Heart right ventricle (tissue), 16 donors: Measurements from ENCODE around the gene PXN. TPM values are rescaled to one million over a fixed set of nuclear protein-coding genes. Genes with fewer than 3 reads are reported as not detected.
A peak's percentile ranks its signal among the peaks of the same experiment; 100 is the strongest.
"Not testable (repeated sequence)": the region's sequence is repeated elsewhere in the genome, so short reads cannot be mapped to it uniquely, and the experiment has no call there.

ENCODE experiments used
- ATAC-seq, 8 donors: fragments of 200-7000 bp; cut with Tn5 transposase; one replicate each; pipeline ENCODE4 v1.9.1; 2020; ENCODE audit warnings: mild to moderate bottlenecking in 8 of 8, moderate library complexity in 8 of 8, moderate number of reproducible peaks in 1 of 8
- DNase-seq, 2 donors: peaks; one replicate each; pipeline ENCODE4 v3.0.0-alpha.2; 2020
- H3K27ac ChIP-seq, 10 donors: fragments of 200-600 bp; sonication (generic) in 2 of 10; one replicate each; pipeline versions ENCODE4 v1.5.0 to v1.8.0; 2020 to 2022; ENCODE audit warnings: mild to moderate bottlenecking in 3 of 10
- H3K27me3 ChIP-seq, 7 donors: fragments of 200-600 bp; one replicate each; pipeline ENCODE4 v1.8.0; 2021 to 2022; ENCODE audit warnings: mild to moderate bottlenecking in 2 of 7
- H3K36me3 ChIP-seq, 9 donors: fragments of 200-600 bp; sonication (generic) in 1 of 9; one replicate each; pipeline versions ENCODE4 v1.5.0 to v1.8.0; 2020 to 2022; ENCODE audit warnings: mild to moderate bottlenecking in 2 of 9
- H3K4me1 ChIP-seq, 9 donors: fragments of 200-600 bp; sonication (generic) in 1 of 9; one replicate each; pipeline versions ENCODE4 v1.5.0 to v1.8.0; 2020 to 2022; ENCODE audit warnings: mild to moderate bottlenecking in 4 of 9
- H3K4me3 ChIP-seq, 10 donors: fragments of 200-600 bp; sonication (generic) in 2 of 10; one replicate each; pipeline versions ENCODE4 v1.5.0 to v1.8.0; 2020 to 2022; ENCODE audit warnings: mild to moderate bottlenecking in 7 of 10, moderate library complexity in 2 of 10
- H3K9me3 ChIP-seq, 11 donors: fragments of 200-600 bp in 10 of 11; sonication (generic) in 2 of 11; one replicate each; pipeline versions ENCODE4 v1.5.0 to v1.8.0; 2013 to 2022; ENCODE audit warnings: mild to moderate bottlenecking in 2 of 11, control low read depth in 1 of 11, moderate library complexity in 1 of 11
- CTCF ChIP-seq, 9 donors: fragments of 200-600 bp; sonication (generic) in 2 of 9; IDR thresholded peaks; one replicate each; pipeline versions ENCODE4 v1.5.0 to v1.8.0; 2021 to 2022; ENCODE audit warnings: antibody characterized with exemption in 9 of 9, mild to moderate bottlenecking in 5 of 9, moderate library complexity in 1 of 9
- WGBS, 2 donors: extraction: QIAGEN DNeasy Blood & Tissue Kit; methylation state at CpG; one replicate each; pipeline ENCODE4 v1.1.7; 2013; ENCODE audit warnings: inconsistent platforms in 1 of 2; 5-methylcytosine and 5-hydroxymethylcytosine counted together
- intact Hi-C, 10 donors: fragments of 100-400 bp; cut with DNase I; formaldehyde crosslinking; loops; one replicate each; pipeline versions ENCODE4 v1.11.1 to v1.14.2; 2022
- polyA plus RNA-seq, 2 donors: library from polyadenylated mRNA; stranded (reverse); fragments of 200-250 nt; gene quantifications; one replicate each; pipeline ENCODE4 v1.2.3, GENCODE V29; 2013
- total RNA-seq, 10 donors: library from RNA; stranded (reverse); fragmentation: NEBNext Ultra II Directional in 3 of 10; extraction: Animal tissue kit (Norgen Biotek cat#: 25700) in 3 of 10; gene quantifications; one replicate each; pipeline versions ENCODE4 v1.2.1 to v1.2.4, GENCODE V29; 2021 to 2023
- donor health status: Arrhythmogenic right ventricular cardiomyopathy.
- donor health status: ischemic (EF 13 %, LVEDD 7.1; RV severe dilation, severe dysfunction).
- donor health status: healthy with polysubstance abuse.
- donor health status: DM: no; HTN: yes; CAD: no.
- donor health status: DM: no; HTN: no; CAD: no.
- donor health status: ischemic (EF 25% LVEDD 6.9; RV normal size, moderate dysfunction).
- donor health status: ischemic (EF 25% LVEDD 5.7; RV mildly dilated, moderate dysfunction).
- donor health status: healthy.
- donor health status: DM: yes; HTN: yes; CAD: no.
- donor health status: Ischemic cardiomyopathy.
- donor health status: ischemic (EF 35%, LVEDD 5.7; RV mildly dilated, moderate dysfunction).
- donor health status: nonischemic (EF 11% LVEDD 7.7; RV severe dilation, severe dysfunction).
- donor health status: DM: yes; HTN: yes; CAD: no.
- donor health status: PGD.
- donor health status: ischemic (EF 29% LVEDD 5.4; RV normal size, mild dysfunction).
- donor health status: nonischemic (EF 23%, LVEDD 6.1; RV moderate dilation, normal function).

Gene PXN
- total and polyA plus RNA-seq, 12 donors = 41.2 to 123 (median 63.3) TPM

- WGBS, 2 donors = 14% methylated on average over 9 of the region's 9 CpGs
These were observed 8.3 kb downstream of the PXN start for GRCh38 chr12:120257041-120257821.

GRCh38 chr12:120254809-120255208 lies 10.7 kb downstream of the PXN start:
- intact Hi-C loops = no loop called here
- DNase-seq (peak in 1 of 2 donors; percentile 59), ATAC-seq (peak in 5 of 8 donors; percentile 17 to 60 (median 45))
- peaks cover 51 to 100% (median 98%) of the 10 kb centered on the region in 9 donors for H3K4me1 ChIP-seq
- peak overlapping the region; percentile 75 to 92 (median 86) for H3K27ac ChIP-seq
- H3K27me3 ChIP-seq = no peaks in the 10 kb centered on the region
- peaks cover 0 to 29% (median 0%) of the 10 kb centered on the region in 9 donors for H3K36me3 ChIP-seq
- H3K9me3 ChIP-seq = no peaks in the 10 kb centered on the region
- WGBS, 2 donors = 71 to 81% methylated on average over 7 of the region's 7 CpGs
- no peak overlapping the region for H3K4me3 ChIP-seq
- TF ChIP-seq CTCF (IDR thresholded peaks at IDR 0.05) = peak in 7 of 9 donors; percentile 9 to 56 (median 40)

More at GRCh38 chr12:120257041-120257821, 8.3 kb downstream of the PXN start:
- no peaks in the 10 kb centered on the region for H3K9me3 ChIP-seq
- intact Hi-C loops = no loop called here
- peaks cover 0 to 29% (median 0%) of the 10 kb centered on the region in 9 donors for H3K36me3 ChIP-seq
- H3K4me3 ChIP-seq = peak overlapping the region in 2 of 10 donors; percentile 22 to 25
- peak; percentile 72 to 78 for DNase-seq
- H3K4me1 ChIP-seq = peaks cover 50 to 100% (median 98%) of the 10 kb centered on the region in 9 donors
- H3K27ac ChIP-seq = peak overlapping the region; percentile 76 to 92 (median 86)
- ATAC-seq = peak; percentile 78 to 86 (median 80)
- no peaks in the 10 kb centered on the region for H3K27me3 ChIP-seq
- peak in 3 of 9 donors; percentile 6 to 16 (median 8) for TF ChIP-seq CTCF (IDR thresholded peaks at IDR 0.05)

- H3K4me1 ChIP-seq = peaks cover 43 to 100% (median 98%) of the 10 kb centered on the region in 9 donors
- H3K4me3 ChIP-seq = peak overlapping the region in 1 of 10 donors; percentile 14
- H3K27me3 ChIP-seq, intact Hi-C loops, H3K9me3 ChIP-seq, DNase-seq: not testable (repeated sequence)
- H3K36me3 ChIP-seq = peaks cover 0 to 29% (median 0%) of the 10 kb centered on the region in 9 donors
- ATAC-seq = peak in 3 of 8 donors; percentile 3 to 38 (median 12)
- peak overlapping the region; percentile 75 to 92 (median 86) for H3K27ac ChIP-seq
- 72 to 76% methylated on average over 6 of the region's 6 CpGs for WGBS, 2 donors
These were observed 12.2 kb downstream of the PXN start for GRCh38 chr12:120253313-120253712.

GRCh38 chr12:120252071-120252906 lies 13.2 kb downstream of the PXN start:
- no peak for TF ChIP-seq CTCF (IDR thresholded peaks at IDR 0.05)
- peak overlapping the region; percentile 26 to 92 (median 86) for H3K27ac ChIP-seq
- H3K4me1 ChIP-seq = peaks cover 36 to 100% (median 97%) of the 10 kb centered on the region in 9 donors
- intact Hi-C loops = no loop called here
- H3K36me3 ChIP-seq = peaks cover 0 to 29% (median 0%) of the 10 kb centered on the region in 9 donors
- no peaks in the 10 kb centered on the region for H3K27me3 ChIP-seq
- H3K4me3 ChIP-seq = peak overlapping the region in 1 of 10 donors; percentile 14
- peak in 1 of 8 donors; percentile 2 for ATAC-seq
- no peak for DNase-seq
- H3K9me3 ChIP-seq = no peaks in the 10 kb centered on the region
- WGBS, 2 donors = 89 to 92% methylated on average over 12 of the region's 12 CpGs

GRCh38 chr12:120251364-120252070 lies 14.0 kb downstream of the PXN start:
- H3K27ac ChIP-seq = peak overlapping the region; percentile 78 to 92 (median 86)
- H3K27me3 ChIP-seq, ATAC-seq, H3K4me3 ChIP-seq, intact Hi-C loops, H3K9me3 ChIP-seq, DNase-seq: not testable (repeated sequence)
- H3K4me1 ChIP-seq = peaks cover 32 to 100% (median 97%) of the 10 kb centered on the region in 9 donors
- 86 to 94% methylated on average over 12 of the region's 12 CpGs for WGBS, 2 donors
- peaks cover 0 to 29% (median 0%) of the 10 kb centered on the region in 9 donors for H3K36me3 ChIP-seq
